ENCODE measurements around the gene TRIP6.
"Not testable (repeated sequence)": the region's sequence is repeated elsewhere in the genome, so short reads cannot be mapped to it uniquely, and the experiment has no call there.

Gene TRIP6

GRCh38 chr7:100919335-100919734 lies 52.1 kb downstream of the TRIP6 start:
- DNase-seq (ENCODE audit: low spot score), result not testable (repeated sequence)

GRCh38 chr7:100919779-100920437 lies 52.7 kb downstream of the TRIP6 start:
- DNase-seq (ENCODE audit: low spot score), result not testable (repeated sequence)

GRCh38 chr7:100921039-100921438 lies 53.9 kb downstream of the TRIP6 start:
- DNase-seq (ENCODE audit: low spot score), result no peak

All from SW480 (cell line).